ENCODE data around the gene KIAA0319L.

KIAA0319L gene

GRCh38 chr1:35524106-35524505, 33.1 kb downstream of the KIAA0319L start:
- in situ Hi-C loops (cut with HindIII; ENCODE audit: low pct_ligation_motif_present, low sequenced_read_pairs), result no loop called here
- Histone ChIP-seq H3K4me3 (ENCODE audit: low read depth, low read length) (no peak overlapping the region), H3K27me3 (replicated peaks) (no peaks in the 10 kb centered on the region), H3K27ac (no peak overlapping the region), H3K36me3 (replicated peaks) (no peaks in the 10 kb centered on the region)
- TF ChIP-seq CTCF (IDR thresholded peaks at IDR 0.05; ENCODE audit: low read depth, low read length, missing control alignments), result no peak
- DNase-seq, result no peak

GRCh38 chr1:35519432-35519831, 37.8 kb downstream of the KIAA0319L start:
- Histone ChIP-seq H3K27ac (no peak overlapping the region), H3K27me3 (replicated peaks) (no peaks in the 10 kb centered on the region), H3K36me3 (replicated peaks) (no peaks in the 10 kb centered on the region), H3K4me3 (ENCODE audit: low read depth, low read length) (no peak overlapping the region)
- in situ Hi-C loops (cut with HindIII; ENCODE audit: low pct_ligation_motif_present, low sequenced_read_pairs), result no loop called here
- TF ChIP-seq CTCF (IDR thresholded peaks at IDR 0.05; ENCODE audit: low read depth, low read length, missing control alignments), result no peak
- DNase-seq, result no peak

- H3K4me3 ChIP-seq (ENCODE audit: low read depth, low read length), result no peak overlapping the region
- no peaks in the 10 kb centered on the region for H3K36me3 ChIP-seq (replicated peaks)
- no peak for DNase-seq
- no peak for TF ChIP-seq CTCF (IDR thresholded peaks at IDR 0.05; ENCODE audit: low read depth, low read length, missing control alignments)
- H3K27me3 ChIP-seq (replicated peaks), result no peaks in the 10 kb centered on the region
- no peak overlapping the region for H3K27ac ChIP-seq
- in situ Hi-C loops (cut with HindIII; ENCODE audit: low pct_ligation_motif_present, low sequenced_read_pairs), result no loop called here
Observed at GRCh38 chr1:35518183-35518582, 39.0 kb downstream of the KIAA0319L start.

- no peak for DNase-seq
- in situ Hi-C loops (cut with HindIII; ENCODE audit: low pct_ligation_motif_present, low sequenced_read_pairs), result no loop called here
- Histone ChIP-seq H3K27ac (no peak overlapping the region), H3K36me3 (replicated peaks) (no peaks in the 10 kb centered on the region), H3K27me3 (replicated peaks) (no peaks in the 10 kb centered on the region), H3K4me3 (ENCODE audit: low read depth, low read length) (no peak overlapping the region)
- no peak for TF ChIP-seq CTCF (IDR thresholded peaks at IDR 0.05; ENCODE audit: low read depth, low read length, missing control alignments)
Observed at GRCh38 chr1:35511305-35511704, 45.9 kb downstream of the KIAA0319L start.

- no peak for TF ChIP-seq CTCF (IDR thresholded peaks at IDR 0.05; ENCODE audit: low read depth, low read length, missing control alignments)
- Histone ChIP-seq H3K36me3 (replicated peaks) (no peaks in the 10 kb centered on the region), H3K27me3 (replicated peaks) (no peaks in the 10 kb centered on the region), H3K27ac (no peak overlapping the region), H3K4me3 (ENCODE audit: low read depth, low read length) (no peak overlapping the region)
- in situ Hi-C loops (cut with HindIII; ENCODE audit: low pct_ligation_motif_present, low sequenced_read_pairs), result no loop called here
- no peak for DNase-seq
Observed at GRCh38 chr1:35509558-35509957, 47.6 kb downstream of the KIAA0319L start.

- TF ChIP-seq CTCF (IDR thresholded peaks at IDR 0.05; ENCODE audit: low read depth, low read length, missing control alignments), result no peak
- in situ Hi-C loops (cut with HindIII; ENCODE audit: low pct_ligation_motif_present, low sequenced_read_pairs), result no loop called here
- DNase-seq, result no peak
- H3K4me3 ChIP-seq (ENCODE audit: low read depth, low read length), result no peak overlapping the region
- no peaks in the 10 kb centered on the region for H3K27me3 ChIP-seq (replicated peaks)
- no peaks in the 10 kb centered on the region for H3K36me3 ChIP-seq (replicated peaks)
- H3K27ac ChIP-seq, result no peak overlapping the region
Observed at GRCh38 chr1:35507947-35508346, 49.3 kb downstream of the KIAA0319L start.

Measured in brain microvascular endothelial cell (primary cell).